Adrenal gland (tissue), 5 donors: ENCODE measurements around the gene OSBPL9.

Experiments used
- POLR2A ChIP-seq, 2 donors: fragments of 450-650 bp; IDR thresholded peaks; one replicate each; pipeline ENCODE4 v1.6.1; 2017; ENCODE audit warnings: antibody characterized with exemption in 2 of 2, mild to moderate bottlenecking in 2 of 2, moderate library complexity in 1 of 2
- TF ChIP-seq, protein P1 (sequence below), 6 experiments: fragments of 450-650 bp in 4 of 6; fragments of 200-600 bp in 2 of 6; sonication (generic) in 1 of 6; IDR thresholded peaks; 1 replicate in 5 of 6; 2 replicates in 1 of 6; pipeline versions ENCODE4 v1.5.1 to v1.8.0; 2016 to 2021; ENCODE audit warnings: antibody characterized with exemption in 6 of 6, mild to moderate bottlenecking in 2 of 6, moderate library complexity in 1 of 6
- donor health status: DM: no; HTN: no; CAD: no.

DNA sequence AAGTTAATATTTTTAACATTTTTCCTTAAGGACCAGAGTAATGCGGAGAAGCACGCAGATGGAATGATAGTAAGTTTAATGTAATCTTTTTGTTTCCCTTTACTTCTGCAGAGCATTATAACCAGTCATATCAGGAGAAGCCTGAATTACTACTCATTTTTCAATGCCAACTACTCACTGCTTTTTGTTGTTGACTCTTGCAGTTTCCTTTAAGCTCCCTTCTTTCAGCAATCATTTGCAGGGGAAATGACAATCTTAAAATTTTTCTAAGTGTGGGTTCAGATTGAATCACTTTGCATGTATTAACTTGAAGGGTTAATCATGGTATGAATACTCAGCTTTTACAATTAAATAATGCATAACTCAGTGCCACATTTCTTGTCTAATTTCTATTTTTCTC, 139.4 kb downstream of the OSBPL9 start:
- TF ChIP-seq POLR2A (IDR thresholded peaks at IDR 0.05) = no peak
- TF ChIP-seq, protein P1, sequence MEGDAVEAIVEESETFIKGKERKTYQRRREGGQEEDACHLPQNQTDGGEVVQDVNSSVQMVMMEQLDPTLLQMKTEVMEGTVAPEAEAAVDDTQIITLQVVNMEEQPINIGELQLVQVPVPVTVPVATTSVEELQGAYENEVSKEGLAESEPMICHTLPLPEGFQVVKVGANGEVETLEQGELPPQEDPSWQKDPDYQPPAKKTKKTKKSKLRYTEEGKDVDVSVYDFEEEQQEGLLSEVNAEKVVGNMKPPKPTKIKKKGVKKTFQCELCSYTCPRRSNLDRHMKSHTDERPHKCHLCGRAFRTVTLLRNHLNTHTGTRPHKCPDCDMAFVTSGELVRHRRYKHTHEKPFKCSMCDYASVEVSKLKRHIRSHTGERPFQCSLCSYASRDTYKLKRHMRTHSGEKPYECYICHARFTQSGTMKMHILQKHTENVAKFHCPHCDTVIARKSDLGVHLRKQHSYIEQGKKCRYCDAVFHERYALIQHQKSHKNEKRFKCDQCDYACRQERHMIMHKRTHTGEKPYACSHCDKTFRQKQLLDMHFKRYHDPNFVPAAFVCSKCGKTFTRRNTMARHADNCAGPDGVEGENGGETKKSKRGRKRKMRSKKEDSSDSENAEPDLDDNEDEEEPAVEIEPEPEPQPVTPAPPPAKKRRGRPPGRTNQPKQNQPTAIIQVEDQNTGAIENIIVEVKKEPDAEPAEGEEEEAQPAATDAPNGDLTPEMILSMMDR (IDR thresholded peaks at IDR 0.05) = no peak
